ENCODE measurements around the gene HRH1.
"Not testable (repeated sequence)": the region's sequence is repeated elsewhere in the genome, so short reads cannot be mapped to it uniquely, and the experiment has no call there.

HRH1 gene, protein sequence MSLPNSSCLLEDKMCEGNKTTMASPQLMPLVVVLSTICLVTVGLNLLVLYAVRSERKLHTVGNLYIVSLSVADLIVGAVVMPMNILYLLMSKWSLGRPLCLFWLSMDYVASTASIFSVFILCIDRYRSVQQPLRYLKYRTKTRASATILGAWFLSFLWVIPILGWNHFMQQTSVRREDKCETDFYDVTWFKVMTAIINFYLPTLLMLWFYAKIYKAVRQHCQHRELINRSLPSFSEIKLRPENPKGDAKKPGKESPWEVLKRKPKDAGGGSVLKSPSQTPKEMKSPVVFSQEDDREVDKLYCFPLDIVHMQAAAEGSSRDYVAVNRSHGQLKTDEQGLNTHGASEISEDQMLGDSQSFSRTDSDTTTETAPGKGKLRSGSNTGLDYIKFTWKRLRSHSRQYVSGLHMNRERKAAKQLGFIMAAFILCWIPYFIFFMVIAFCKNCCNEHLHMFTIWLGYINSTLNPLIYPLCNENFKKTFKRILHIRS
- 2.2 to 2.9 reads per million in 2 donors for total RNA-seq

DNA sequence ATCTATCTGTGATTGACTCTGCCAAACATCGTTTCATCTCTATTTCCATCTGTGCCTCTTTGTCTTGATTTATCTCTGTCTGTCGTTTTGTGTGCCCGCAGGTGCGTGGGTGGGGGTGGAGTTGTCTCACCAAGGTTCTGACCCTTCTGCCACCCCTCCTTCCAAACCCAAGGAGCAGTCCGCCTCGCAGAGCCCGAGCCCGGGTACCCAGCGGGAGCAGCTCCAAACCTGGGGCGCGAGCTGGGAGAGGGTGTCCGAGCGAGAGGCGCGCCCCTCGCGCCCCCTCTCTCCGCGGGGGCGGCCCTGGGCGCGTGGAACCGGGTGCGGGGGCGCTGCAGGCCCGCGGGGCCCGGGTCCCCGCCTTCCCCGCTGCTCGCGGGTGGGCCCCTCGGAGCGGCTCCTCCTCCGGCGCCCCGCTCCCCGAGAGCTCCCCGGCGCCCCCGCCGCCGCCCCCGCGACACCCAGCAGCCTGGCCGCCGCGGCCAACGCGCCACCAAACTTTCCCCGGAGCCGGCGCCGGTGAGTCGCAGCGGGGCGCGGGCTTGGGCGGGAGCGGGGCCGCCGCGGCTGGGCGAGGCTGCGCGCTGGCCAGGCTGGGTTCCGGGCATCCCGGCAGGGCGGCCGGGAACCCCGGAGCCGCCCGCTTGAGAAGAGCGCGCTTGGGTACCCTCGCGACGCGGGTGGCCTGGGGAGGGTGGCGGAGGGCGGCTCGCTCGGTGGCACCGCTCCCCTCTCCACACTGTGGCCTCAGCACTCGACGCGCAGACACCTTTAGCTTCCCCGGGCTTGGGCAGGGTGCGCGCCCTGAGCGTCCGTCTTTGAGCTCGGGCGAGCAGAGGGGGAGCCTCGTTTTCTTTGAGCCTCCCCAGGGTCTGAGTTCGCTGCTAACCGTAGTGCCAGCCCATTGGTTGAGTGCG lies at the start of gene HRH1:
HRH1 (plus strand) TSS at position 458 of the 917 bp plus-strand sequence. CDS start 104,545 bp downstream, outside the sequence.
- DNase-seq = peak in 1 of 5 experiments; percentile 32

DNA sequence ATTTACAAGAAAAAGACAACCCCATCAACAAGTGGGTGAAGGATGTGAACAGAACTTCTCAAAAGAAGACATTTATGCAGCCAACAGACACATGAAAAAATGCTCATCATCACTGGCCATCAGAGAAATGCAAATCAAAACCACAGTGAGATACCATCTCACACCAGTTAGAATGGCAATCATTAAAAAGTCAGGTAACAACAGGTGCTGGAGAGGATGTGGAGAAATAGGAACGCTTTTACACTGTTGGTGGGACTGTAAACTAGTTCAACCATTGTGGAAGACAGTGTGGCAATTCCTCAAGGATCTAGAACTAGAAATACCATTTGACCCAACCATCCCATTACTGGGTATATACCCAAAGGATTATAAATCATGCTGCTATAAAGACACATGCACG lies 41.0 kb upstream of the HRH1 start:
- DNase-seq = not testable (repeated sequence)

DNA sequence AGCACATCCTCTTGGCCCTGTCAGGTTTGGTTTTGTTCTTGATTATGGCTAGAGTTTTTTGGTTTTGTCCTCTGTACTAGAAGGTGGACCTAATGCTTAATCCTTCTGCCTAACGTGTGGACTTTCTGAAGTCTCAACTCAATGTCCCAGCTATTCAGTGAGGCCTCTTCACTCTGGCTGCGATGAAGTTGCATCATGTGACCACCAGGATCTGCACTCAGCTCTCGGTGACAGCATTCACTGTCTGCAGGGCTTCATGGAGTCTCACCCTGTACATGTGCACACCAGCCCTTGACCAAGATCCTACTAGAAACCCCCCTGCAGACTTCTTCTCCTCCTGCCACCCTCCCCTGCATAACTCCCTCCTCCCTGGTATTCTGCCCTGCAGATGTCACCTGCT lies 38.7 kb upstream of the HRH1 start:
- DNase-seq = no peak

DNA sequence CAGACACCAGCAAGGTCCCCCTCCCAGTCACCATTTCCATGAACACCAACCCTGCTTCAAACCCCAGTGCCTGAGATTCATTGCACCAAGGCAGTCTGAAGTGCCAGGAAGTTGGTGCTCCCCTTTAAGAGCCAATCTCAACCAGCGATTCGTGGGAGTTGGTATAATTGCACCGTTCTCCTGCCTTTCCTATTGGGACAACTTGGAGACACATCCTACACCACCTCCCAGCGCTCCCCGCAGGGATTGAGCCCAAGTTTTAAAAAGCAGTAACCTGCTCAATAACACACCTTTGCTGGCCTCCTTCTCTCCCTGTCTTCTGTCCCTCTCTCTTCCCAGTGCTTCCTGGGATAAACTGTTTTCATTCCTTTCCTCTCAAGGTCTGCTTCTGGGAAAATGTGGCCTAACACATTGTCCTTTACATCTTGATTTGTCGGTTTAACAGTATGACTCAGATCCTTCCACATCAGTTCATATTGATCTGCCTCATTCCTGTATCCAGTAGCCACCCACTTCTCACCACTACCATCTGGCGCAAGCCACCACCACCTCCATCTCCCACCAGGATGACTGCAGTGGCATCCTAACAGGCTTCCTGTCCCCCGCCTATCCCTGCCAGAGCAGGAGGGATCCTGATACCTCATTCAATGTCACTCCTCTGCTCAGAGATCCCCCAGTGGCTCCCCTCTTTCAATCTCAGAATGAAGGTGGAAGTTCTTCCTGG lies 37.8 kb upstream of the HRH1 start:
- no peak for DNase-seq

DNA sequence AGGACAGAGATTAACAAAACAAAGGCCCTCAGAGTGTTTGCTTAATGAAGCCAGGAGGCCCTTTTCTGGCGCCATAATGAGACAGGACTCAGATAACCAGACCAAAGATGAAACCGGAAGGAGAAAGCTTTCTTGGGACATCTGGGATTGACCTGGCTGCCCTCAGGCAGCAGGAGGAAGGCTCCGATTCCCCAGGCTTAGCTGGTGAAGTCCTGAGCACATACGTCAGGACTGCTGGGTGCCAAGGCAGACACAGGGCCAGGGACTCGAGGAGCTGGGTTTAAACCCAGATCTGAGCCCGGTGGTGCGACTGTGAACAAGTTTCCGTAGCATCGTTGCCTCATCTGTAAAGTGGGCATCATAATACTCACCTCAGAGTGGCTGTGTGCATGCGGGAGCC lies 36.7 kb upstream of the HRH1 start:
- no peak for DNase-seq

DNA sequence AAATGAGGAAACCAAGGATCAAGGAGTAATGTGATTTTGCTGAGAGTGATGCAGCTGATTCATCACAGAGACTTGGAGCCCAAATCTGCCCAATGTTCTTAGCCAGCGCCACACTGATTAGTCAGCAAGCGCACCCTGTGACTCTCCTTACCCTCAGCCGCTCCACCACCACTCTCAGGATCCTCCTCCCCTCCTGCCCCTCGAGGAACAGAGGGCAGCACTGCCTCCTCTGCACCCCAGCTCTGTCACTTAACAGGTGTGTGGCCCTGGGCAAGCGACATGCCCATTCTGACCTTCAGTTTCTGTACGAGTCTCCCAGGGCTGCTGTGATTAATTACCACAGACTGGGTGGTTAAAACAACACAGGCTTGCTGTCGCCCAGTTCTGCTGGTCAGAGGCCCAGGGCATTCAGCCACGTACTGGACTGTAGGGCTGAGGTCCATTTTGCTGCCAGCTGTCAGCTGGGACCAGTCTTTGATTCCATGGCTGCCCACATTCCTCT lies 36.1 kb upstream of the HRH1 start:
- no peak for DNase-seq

DNA sequence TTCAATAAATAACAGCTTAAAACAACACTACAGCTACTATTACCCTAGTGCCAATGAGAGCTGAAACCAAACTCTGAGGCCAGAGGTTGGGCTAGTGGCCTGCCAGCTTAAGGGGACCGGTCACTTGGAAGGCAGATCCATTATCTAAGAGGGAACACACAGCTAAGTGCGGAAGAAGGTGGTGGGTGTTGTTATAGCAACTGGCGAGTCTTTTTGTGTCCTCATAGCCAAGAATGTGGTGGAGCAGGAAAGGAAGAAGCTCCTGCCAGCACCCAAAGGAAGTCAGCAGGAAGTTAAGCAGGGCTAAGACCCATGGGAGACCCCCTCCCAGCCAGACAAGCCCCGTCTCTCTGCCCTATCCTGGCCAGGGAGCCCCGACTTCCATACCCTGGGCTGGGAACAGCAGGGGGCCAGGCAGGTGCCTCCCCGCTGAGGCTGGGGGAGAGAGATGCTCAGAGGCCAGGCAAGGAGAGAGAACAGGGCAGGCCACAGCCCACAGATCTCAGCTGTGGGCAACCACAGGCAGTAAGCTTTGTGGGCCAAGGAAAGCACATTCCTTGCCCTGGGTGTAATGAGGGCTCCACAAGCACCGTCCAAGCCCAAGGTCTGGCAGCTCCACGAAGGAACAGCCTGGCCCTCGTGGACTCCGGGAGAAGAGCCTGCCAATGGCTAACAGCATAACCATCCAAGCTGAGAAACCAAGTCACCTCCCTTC lies 34.0 kb upstream of the HRH1 start:
- no peak for DNase-seq

DNA sequence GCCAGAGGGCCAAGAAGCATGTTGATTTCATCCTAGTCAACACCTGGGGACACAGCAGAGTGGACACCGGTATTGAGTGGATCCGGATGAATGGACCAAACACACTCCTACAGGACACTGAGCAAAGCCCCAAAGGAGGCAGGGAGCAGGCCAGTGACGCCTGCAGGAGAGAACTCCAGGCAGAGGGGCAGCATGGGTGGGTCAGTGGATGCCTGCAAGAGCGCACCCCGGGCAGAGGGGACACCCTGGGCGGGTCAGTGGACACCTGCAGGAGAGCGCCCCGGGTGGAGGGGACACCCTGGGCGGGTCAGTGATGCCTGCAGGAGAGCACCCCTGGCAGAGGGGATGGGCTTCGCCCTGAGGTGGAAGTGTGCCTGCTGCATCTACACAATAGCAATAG lies 27.6 kb upstream of the HRH1 start:
- DNase-seq = no peak

DNA sequence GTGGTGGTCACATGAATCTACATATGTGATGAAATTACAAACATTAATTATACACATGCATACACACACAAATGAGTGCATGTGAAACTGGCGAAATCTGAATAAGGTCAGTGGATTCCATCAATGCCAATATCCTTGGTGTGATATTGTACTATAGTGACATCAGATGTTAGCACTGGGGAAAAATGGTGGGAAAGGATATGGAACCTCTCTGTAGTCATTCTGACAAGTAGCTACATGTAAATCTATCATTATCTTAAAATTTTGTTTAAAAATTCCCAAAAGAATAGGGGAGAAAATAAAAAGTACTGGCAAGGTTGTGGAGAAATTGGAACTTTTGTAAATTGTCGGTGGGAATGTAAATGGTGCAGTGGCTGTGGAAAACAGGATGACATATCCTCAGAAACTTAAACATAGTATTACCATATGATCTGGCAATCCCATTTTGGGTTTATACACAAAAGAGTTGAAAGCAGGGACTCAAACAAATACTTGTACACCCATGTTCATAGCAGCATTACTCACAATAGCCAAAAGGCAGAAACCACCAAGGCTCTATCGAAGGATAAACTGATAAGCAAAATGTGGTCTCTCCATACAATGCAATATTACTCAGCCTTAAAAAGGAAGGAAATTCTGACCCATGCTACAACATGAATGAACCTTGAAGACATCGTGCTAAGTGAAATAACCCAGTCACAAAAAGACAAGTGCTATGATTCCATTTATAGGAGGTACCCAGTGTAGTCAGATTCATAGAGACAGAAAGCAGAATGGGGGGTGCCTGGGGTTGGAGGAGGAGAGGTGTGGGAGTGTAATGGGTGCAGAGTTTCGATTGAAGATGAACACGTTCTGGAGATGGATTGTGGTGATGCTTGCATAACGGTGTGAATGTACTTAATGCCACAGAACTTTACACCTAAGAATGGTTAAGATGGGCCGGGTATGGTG lies 25.3 kb upstream of the HRH1 start:
- peak in 1 of 5 experiments; percentile 70 for DNase-seq

DNA sequence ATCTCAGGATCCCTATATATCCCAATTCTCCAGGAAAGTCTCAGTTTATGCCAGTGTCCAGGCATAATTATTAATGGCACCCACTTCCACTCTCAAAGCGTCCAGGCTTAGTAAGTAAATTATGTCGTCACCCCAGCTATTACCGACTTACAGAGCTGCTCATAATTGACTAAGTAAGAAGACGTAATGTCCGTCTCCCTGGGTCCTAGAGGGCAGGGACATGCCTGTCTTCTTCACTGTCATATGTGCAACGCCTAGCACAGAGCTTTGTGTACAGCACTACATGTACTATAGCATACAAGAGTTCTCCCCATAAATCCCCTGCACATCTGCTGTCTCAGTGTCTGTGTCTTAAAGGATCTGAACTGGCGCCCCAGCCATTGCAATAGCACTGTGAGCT lies 23.9 kb upstream of the HRH1 start:
- DNase-seq = no peak

DNA sequence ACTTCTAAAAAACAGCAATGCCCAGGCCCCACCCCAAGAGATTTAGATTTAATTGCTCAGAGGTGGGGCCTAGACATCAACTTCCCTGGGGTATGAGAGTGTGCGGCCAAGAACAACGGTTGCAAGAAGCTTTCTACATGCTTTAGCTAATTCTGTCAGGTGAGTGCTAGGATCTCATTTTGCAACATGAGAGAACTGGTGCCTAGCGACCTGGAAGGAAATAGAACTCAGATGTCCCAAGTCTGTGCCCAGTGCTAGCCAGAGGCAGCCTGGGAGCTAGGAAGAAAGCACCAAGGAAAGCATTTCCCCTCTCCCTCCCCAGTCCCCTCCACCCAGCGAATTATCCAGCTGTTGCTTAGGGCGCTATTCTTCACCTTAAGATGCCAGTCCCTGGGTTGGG lies 22.9 kb upstream of the HRH1 start:
- no peak for DNase-seq

DNA sequence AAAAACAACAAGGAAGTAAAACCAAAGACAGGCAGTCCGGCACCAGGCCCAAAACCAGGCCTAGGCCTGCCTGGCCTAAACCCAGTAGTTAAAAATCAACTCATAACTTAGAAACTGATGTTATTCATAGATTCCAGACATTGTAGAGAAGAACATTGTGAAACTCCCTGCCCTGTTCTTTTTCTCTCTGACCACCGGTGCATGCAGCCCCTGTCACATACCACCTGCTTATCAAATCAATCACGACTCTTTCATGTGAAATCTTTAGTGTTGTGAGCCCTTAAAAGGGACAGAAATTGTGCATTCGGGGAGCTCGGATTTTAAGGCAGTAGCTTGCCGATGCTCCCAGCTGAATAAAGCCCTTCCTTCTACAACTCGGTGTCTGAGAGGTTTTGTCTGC lies 22.4 kb upstream of the HRH1 start:
- not testable (repeated sequence) for DNase-seq

DNA sequence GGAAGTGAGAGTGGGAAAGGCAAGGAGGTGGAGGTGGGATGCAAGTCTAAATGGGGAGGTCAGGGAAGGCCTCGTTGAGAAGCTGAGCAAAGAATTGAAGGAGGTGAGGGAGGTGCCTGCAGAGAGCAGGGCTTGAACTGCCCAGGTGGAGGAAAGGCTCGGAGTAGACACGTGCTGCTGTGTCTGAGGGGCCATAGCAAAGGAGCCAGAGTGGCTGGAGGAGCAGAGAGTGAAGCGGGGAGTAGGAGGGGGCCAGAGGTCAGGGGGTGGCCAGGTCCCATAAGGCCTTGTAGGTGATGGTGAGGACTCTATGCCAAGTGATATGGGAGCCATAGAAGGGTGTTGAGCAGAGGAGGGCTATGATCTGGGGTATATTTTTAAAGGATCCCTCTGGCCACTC lies 21.4 kb upstream of the HRH1 start:
- DNase-seq = no peak

DNA sequence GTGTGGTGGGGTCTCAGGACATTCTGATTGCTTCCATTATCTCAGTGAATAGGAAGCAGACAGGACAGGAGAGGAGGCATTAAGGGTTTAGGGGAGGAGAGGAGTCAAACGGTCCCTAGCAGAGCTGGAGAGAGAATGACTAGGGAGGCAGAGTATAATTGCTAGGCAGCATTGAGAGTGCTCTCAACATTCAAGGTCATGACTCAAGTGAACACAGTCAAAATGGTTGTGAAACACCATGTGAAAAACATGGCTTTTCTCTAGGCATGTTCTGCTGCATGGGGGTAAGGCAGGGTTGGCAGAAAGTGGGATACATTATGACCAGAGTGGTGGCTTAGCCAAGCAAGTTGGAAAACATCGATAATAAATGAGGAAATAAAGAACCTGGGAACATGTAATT lies 19.5 kb upstream of the HRH1 start:
- no peak for DNase-seq

DNA sequence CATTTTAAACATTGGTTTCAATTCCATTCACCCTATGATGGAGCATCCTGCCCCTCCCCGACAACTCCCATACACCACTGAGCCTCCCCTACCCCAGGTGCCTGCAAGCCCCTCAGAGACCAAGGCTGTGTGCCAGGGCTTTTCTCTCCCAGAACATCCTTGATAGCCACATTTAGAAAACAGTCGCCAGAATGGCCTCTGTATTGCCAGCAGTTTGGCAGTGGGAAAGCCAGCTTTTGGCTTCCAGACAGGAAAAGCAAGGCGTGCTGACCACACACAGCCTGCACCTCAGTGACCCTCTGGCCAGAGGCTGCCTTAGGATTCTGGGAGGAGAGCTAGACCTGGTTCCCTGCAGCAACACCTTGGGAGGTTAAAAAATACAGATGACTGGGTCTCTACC lies 18.2 kb upstream of the HRH1 start:
- DNase-seq = no peak

DNA sequence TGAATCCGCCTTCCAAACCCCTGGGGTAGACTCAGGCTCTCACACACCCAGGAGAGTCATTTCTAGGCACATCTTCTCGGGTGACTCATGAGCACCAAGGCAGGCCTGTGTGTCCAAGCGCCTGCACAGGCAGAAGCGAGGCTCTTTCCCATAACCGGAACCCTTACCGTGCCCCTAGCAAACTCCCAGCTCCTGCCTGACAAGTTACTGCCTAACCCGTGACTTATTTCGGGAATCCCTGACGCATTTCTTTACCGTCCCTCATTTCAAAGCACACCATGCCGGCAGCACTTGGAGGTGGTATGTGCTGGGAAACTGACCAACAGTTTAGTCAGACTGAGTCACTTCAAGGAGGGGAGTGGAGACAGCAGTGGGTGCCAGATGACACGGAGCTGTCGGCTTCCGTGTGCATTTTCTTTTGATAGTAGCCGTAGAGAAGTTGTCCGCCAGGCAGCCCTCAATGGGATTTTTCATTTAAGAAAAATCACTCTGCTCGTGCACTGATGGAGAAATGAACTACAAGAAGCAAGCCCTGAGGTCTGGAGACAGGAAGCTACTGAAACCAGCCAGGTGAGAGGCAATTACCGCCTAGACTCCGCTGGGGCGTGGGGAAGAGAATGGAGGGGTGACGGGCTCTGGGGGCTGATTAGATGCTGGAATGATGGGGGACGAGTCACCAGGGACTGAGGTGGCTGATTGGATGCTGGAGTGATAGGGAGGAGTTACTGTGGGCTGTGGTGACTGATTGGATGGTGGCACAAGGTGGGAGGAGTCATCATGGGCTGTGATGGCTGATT lies 17.3 kb upstream of the HRH1 start:
- no peak for DNase-seq

DNA sequence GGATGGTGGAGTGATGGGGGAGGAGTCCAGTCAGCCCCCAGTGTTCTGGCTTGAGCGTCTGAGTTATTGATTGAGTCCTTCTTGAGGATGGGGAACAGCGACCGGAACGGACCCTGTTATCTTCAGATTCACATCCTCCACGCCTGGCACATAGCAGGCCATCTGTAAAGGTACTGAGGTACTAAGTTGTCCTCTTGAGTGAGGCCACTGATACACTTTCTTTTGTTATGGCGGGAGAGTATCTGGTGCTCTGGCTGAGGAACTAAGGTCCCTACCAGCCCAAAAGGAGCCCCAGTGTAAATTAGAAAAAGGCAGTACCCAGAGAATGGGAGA lies 16.7 kb upstream of the HRH1 start:
- DNase-seq = no peak

DNA sequence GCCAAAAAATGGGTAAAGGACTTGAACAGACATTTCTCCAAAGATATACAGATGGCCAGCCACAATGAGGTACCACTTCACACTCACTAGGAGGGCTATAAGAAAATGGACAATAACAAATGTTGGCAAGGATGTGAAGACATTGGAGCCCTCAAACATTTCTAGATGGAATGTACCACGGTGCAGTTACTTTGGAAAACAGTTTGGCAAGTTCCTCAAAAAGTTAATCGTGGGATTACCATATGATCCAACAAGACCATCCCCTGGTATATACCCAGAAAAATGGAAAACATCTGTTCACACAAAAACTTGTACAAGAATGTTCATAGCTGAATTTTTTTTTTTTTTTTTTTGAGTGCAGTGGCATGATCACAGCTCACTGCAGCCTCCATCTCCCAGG lies 15.9 kb upstream of the HRH1 start:
- DNase-seq = no peak

DNA sequence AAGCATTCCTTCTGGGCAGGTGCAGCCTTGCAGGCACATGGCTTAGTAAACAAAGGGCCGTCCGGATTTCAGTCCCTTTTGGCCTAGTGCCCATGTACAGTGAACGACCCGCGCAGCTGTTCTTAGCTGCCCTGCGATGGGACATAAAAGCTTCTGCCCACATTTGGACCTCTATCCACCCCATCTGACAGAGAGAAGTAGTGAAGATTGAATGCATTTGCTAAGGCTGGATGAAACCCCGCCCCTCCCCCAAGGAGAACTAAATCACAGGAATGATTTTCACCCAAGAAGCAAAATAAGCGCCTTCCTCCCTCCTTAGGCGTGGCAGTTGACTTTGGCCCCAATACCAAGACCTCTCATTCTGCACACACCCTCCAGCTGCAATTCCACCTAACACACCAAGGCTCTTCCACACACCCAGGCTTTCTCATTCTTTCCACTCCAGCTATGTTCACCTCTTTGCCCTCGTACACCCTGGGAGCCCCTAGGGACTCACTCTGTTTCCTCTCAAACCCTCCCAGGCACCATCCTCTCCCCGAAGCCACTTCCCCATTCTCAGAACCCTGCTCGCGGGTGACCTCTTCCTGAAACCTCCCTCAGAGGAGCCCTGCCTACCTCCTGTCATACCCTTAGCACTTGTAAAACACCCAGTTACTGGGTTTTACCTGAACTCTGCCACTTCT lies 14.1 kb upstream of the HRH1 start:
- DNase-seq = peak in 1 of 5 experiments; percentile 71

DNA sequence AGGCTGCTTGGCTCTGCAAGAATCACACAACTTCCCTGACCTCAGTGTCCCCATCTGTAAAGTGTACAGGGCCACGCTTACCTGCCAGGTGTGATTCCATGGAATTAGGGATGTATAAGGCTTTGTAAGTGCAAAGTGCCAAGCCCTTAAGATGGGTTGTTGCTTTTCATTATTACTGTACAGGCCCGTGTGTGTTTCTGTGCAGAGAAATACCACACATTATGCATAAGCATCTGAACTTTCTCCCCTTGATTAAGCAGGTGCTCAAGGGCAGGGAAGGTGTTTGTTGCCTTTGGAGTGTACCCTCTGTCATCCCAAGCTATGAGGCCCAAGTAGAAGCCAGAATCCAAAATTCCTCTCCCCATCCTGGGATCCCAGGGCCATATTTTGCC lies 13.6 kb upstream of the HRH1 start:
- DNase-seq = no peak
